ENCODE measurements around the gene ARHGEF39. TPM values are rescaled to one million over a fixed set of nuclear protein-coding genes. Genes with fewer than 3 reads are reported as not detected.
A peak's percentile ranks its signal among the peaks of the same experiment; 100 is the strongest.
"Not testable (repeated sequence)": the region's sequence is repeated elsewhere in the genome, so short reads cannot be mapped to it uniquely, and the experiment has no call there.

The ARHGEF39 gene
- total and polyA plus RNA-seq, 8 donors, result 1.5 to 17.7 (median 10.0) TPM

DNA sequence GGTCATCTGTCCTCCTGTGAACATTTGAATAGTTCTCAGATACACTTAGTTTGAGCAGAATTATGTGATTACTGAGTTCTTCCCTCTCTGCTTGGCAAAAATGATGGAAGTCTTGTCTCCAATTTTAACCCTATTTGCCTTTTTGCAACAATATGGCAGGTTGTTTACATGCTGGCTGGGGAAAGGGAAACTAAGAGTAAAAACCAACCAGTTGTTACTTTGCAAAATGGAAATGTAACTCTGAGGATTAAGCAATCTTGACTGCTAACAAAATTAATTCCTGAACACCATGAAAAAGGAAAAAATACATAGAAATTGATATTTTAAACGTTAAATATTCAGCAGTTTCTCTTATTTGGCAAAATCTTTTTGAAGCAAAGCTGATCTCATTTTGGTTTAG lies 25.4 kb downstream of the ARHGEF39 start:
- H3K9me3 ChIP-seq, result no peaks in the 10 kb centered on the region
- intact Hi-C loops (cut with DNase I), result no loop called here
- H3K27me3 ChIP-seq, result no peaks in the 10 kb centered on the region

DNA sequence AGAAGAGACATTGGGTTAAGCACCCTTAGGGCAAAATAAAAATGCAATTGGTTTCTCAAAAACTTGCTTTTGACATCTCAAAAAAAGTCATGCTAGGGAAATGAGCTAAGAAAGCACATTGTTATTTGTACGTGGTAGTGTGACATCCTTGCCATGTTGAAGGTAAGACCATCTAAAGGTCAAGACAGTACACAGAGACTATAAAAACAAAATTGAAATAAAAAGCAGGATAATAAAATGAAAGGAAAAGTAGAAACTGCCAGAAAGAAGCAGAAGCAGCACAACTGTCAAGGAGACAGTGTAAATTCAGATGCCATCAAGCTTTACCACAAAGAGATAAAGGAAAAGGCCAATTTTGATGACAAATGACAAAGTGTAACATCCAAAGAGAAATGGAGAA lies 25.8 kb downstream of the ARHGEF39 start:
- DNase-seq; H3K27ac ChIP-seq; H3K4me3 ChIP-seq; H3K27me3 ChIP-seq; H3K36me3 ChIP-seq; intact Hi-C loops (cut with DNase I); ATAC-seq; H3K9me3 ChIP-seq: not testable (repeated sequence)
- H3K4me1 ChIP-seq, result peaks cover 0 to 44% of the 10 kb centered on the region in 2 donors

More for the DNA sequence above, 25.4 kb downstream of the ARHGEF39 start:
- DNase-seq, result no peak
- Histone ChIP-seq H3K4me3 (no peak overlapping the region), H3K27ac (no peak overlapping the region), H3K4me1 (peaks cover 0 to 45% of the 10 kb centered on the region in 2 donors), H3K36me3 (no peaks in the 10 kb centered on the region)
- no peak for TF ChIP-seq CTCF (IDR thresholded peaks at IDR 0.05)
- no peak for ATAC-seq

- H3K4me1 ChIP-seq, result peaks cover 0 to 40% of the 10 kb centered on the region in 2 donors
- H3K36me3 ChIP-seq; intact Hi-C loops (cut with DNase I); H3K4me3 ChIP-seq; H3K9me3 ChIP-seq; ATAC-seq; H3K27me3 ChIP-seq; DNase-seq; H3K27ac ChIP-seq: not testable (repeated sequence)
Measured at GRCh38 chr9:35638751-35639150, 26.2 kb downstream of the ARHGEF39 start.

GRCh38 chr9:35637427-35637955 lies 27.5 kb downstream of the ARHGEF39 start:
- intact Hi-C loops (cut with DNase I); H3K36me3 ChIP-seq; ATAC-seq; H3K9me3 ChIP-seq; DNase-seq; H3K4me3 ChIP-seq; H3K27ac ChIP-seq; H3K27me3 ChIP-seq: not testable (repeated sequence)
- H3K4me1 ChIP-seq, result peaks cover 0 to 38% of the 10 kb centered on the region in 2 donors

- H3K4me3 ChIP-seq; ATAC-seq; H3K36me3 ChIP-seq; intact Hi-C loops (cut with DNase I); H3K9me3 ChIP-seq; DNase-seq; H3K27me3 ChIP-seq: not testable (repeated sequence)
- Histone ChIP-seq H3K4me1 (peaks cover 0 to 36% of the 10 kb centered on the region in 2 donors), H3K27ac (peak overlapping the region in 1 of 2 donors; percentile 51)
Measured at GRCh38 chr9:35636877-35637246, 28.1 kb downstream of the ARHGEF39 start.

DNA sequence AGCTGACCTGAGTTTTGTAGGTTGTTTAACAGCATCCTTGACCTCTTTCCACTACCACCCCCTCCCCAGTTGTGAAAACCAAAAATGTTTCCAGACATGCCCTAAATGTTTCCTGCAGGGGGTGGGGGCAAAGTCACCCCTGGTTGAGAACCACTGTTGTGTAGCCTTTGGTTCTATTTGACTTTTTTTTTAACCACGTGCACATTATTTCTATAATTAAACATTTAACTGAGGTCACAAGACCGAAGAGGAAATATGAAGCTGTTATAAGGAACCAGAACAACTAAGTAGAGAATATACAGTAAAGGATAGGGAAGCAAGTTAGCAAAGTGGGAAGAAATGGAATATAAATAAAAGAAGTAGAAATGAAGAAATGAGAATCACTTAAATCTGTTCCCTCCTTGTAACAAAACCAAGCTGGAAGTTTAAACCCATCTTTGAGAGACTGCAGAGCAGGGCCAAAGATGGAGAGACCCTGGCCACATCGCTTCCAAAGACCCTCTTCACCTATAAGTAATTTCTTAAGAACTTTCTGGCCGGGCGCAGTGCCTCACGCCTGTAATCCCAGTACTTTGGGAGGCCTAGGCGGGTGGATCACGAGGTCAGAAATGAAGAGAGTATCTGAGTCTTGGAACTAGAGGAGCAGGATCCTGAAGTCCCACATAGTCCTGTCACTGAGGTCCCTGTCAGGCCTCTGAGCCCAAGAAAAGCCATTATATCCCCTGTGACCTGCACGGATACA lies 28.7 kb downstream of the ARHGEF39 start:
- no peaks in the 10 kb centered on the region for H3K36me3 ChIP-seq
- no peak for TF ChIP-seq CTCF (IDR thresholded peaks at IDR 0.05)
- H3K27ac ChIP-seq, result peak overlapping the region; percentile 51 to 52
- H3K4me1 ChIP-seq, result peaks cover 0 to 31% of the 10 kb centered on the region in 2 donors
- H3K9me3 ChIP-seq, result no peaks in the 10 kb centered on the region
- DNase-seq (no peak), ATAC-seq (peak; percentile 74)
- intact Hi-C loops (cut with DNase I), result no loop called here
- no peak overlapping the region for H3K4me3 ChIP-seq
- H3K27me3 ChIP-seq, result no peaks in the 10 kb centered on the region

DNA sequence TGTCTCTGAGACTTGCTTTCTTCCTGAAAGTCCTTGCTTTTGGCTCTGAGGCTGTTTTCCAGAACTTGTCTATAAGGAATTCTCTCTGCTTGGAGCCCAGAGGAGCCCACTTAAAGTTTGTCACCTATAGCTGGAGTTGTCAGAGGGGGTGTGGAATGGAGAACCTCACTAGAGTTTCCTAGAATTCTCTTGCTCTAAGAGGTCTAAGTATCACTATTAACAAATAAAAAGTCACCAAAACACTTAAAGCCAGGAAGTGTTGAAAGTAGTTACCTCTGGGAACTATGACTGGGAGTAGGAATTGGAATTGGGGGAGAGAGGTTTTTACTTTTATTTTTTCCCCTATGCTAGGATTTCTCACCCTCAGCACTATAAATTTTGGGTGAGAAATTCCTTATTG lies 29.3 kb downstream of the ARHGEF39 start:
- DNase-seq (no peak), ATAC-seq (peak; percentile 79)
- H3K4me1 ChIP-seq, result peaks cover 0 to 29% of the 10 kb centered on the region in 2 donors
- no peaks in the 10 kb centered on the region for H3K36me3 ChIP-seq
- no peak overlapping the region for H3K4me3 ChIP-seq
- H3K27me3 ChIP-seq, result no peaks in the 10 kb centered on the region
- intact Hi-C loops (cut with DNase I), result no loop called here
- H3K9me3 ChIP-seq, result no peaks in the 10 kb centered on the region
- TF ChIP-seq CTCF (IDR thresholded peaks at IDR 0.05), result no peak
- peak overlapping the region; percentile 14 to 52 for H3K27ac ChIP-seq
